Neutrophil (primary cell): ENCODE measurements around the gene CHL1.

Experiments used
- H3K27ac ChIP-seq: fragments of 200-600 bp; sonication (generic); 2 replicates; pipeline ENCODE4 v1.5.1; 2016; ENCODE audit warnings: mild to moderate bottlenecking, moderate library complexity
- H3K27me3 ChIP-seq: fragments of 200-600 bp; sonication (generic); 2 replicates; pipeline ENCODE4 v1.6.0; 2016; ENCODE audit warnings: mild to moderate bottlenecking
- H3K36me3 ChIP-seq: fragments of 200-600 bp; sonication (generic); 2 replicates; pipeline ENCODE4 v1.5.1; 2017
- H3K4me1 ChIP-seq, 2 experiments: fragments of 200-600 bp in 1 of 2; sonication (generic) in 1 of 2; 1 replicate in 1 of 2; 2 replicates in 1 of 2; pipeline versions ENCODE4 v1.5.1 to v1.6.1; 2013 to 2016; ENCODE audit warnings: low read depth in 1 of 2, low read length in 1 of 2, mild to moderate bottlenecking in 1 of 2, moderate library complexity in 1 of 2; ENCODE audit not compliant: control insufficient read depth in 1 of 2, insufficient read depth in 1 of 2
- H3K4me3 ChIP-seq, 2 experiments: fragments of 200-600 bp in 1 of 2; sonication (generic) in 1 of 2; 1 replicate in 1 of 2; 2 replicates in 1 of 2; pipeline ENCODE4 v1.5.1; 2013 to 2016; ENCODE audit warnings: low read depth in 1 of 2, low read length in 1 of 2, mild to moderate bottlenecking in 1 of 2, moderate library complexity in 1 of 2
- H3K9me3 ChIP-seq: fragments of 200-600 bp; sonication (generic); 2 replicates; pipeline ENCODE4 v1.5.1; 2016
- CTCF ChIP-seq: fragments of 200-600 bp; sonication (generic); IDR thresholded peaks from 2 replicates; pipeline ENCODE4 v1.5.1; 2016; ENCODE audit warnings: antibody characterized with exemption

The CHL1 gene

GRCh38 chr3:418239-418929, 221.8 kb downstream of the CHL1 start:
- no peaks in the 10 kb centered on the region for H3K36me3 ChIP-seq
- no peaks in the 10 kb centered on the region for H3K9me3 ChIP-seq
- no peak overlapping the region for H3K4me3 ChIP-seq
- no peaks in the 10 kb centered on the region for H3K4me1 ChIP-seq
- H3K27me3 ChIP-seq, result no peaks in the 10 kb centered on the region
- no peak for TF ChIP-seq CTCF
- H3K27ac ChIP-seq, result no peak overlapping the region

GRCh38 chr3:420584-420983, 224.0 kb downstream of the CHL1 start:
- Histone ChIP-seq H3K4me1 (no peaks in the 10 kb centered on the region), H3K4me3 (no peak overlapping the region), H3K27me3 (no peaks in the 10 kb centered on the region), H3K27ac (no peak overlapping the region), H3K9me3 (no peaks in the 10 kb centered on the region), H3K36me3 (no peaks in the 10 kb centered on the region)
- TF ChIP-seq CTCF, result no peak

GRCh38 chr3:425079-425478, 228.5 kb downstream of the CHL1 start:
- H3K27ac ChIP-seq, result no peak overlapping the region
- no peaks in the 10 kb centered on the region for H3K27me3 ChIP-seq
- no peaks in the 10 kb centered on the region for H3K9me3 ChIP-seq
- no peaks in the 10 kb centered on the region for H3K36me3 ChIP-seq
- no peak overlapping the region for H3K4me3 ChIP-seq
- no peak for TF ChIP-seq CTCF
- H3K4me1 ChIP-seq, result no peaks in the 10 kb centered on the region

DNA sequence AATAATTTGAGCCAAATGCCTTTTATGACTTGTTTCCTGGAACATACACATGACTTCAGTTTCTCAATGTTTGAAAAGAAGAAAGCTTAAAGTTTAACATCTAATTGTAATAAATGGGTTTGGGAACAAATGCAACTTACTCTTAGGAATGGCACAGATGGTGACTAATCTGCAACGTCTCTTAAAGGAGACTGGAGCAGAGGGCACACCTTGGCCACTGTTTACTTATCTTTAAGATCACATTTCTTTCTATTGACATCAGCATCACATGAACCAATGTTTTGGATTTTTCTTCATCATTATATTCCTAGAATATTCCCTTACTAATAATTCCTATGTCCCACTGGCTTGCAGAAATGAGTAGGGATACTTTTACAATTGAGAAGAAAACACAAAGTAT, 229.5 kb downstream of the CHL1 start:
- H3K9me3 ChIP-seq, result no peaks in the 10 kb centered on the region
- H3K4me3 ChIP-seq, result no peak overlapping the region
- no peaks in the 10 kb centered on the region for H3K36me3 ChIP-seq
- H3K27me3 ChIP-seq, result no peaks in the 10 kb centered on the region
- no peak overlapping the region for H3K27ac ChIP-seq
- H3K4me1 ChIP-seq, result no peaks in the 10 kb centered on the region
- no peak for TF ChIP-seq CTCF

- Histone ChIP-seq H3K9me3 (no peaks in the 10 kb centered on the region), H3K4me3 (no peak overlapping the region), H3K27me3 (no peaks in the 10 kb centered on the region), H3K4me1 (no peaks in the 10 kb centered on the region), H3K27ac (no peak overlapping the region), H3K36me3 (no peaks in the 10 kb centered on the region)
- TF ChIP-seq CTCF, result no peak
Measured at GRCh38 chr3:427128-427527, 230.6 kb downstream of the CHL1 start.

- no peak for TF ChIP-seq CTCF
- no peaks in the 10 kb centered on the region for H3K36me3 ChIP-seq
- H3K9me3 ChIP-seq, result no peaks in the 10 kb centered on the region
- H3K4me1 ChIP-seq, result no peaks in the 10 kb centered on the region
- H3K4me3 ChIP-seq, result no peak overlapping the region
- H3K27ac ChIP-seq, result no peak overlapping the region
- H3K27me3 ChIP-seq, result no peaks in the 10 kb centered on the region
Measured at GRCh38 chr3:430186-430585, 233.6 kb downstream of the CHL1 start.
